Keratinocyte (primary cell): ENCODE data around the gene GAS6.

ENCODE experiments used
- CTCF ChIP-seq, 3 experiments: IDR thresholded peaks in 1 of 3; conservative IDR thresholded peaks in 1 of 3; optimal IDR thresholded peaks in 1 of 3; 2 replicates in 2 of 3; 3 replicates in 1 of 3; pipeline versions ENCODE3 to v1.5.1; 2011; ENCODE audit warnings: low read length in 3 of 3, mild to moderate bottlenecking in 3 of 3, moderate library complexity in 2 of 3, control low read depth in 1 of 3, inconsistent platforms in 1 of 3; ENCODE audit not compliant: insufficient read depth in 2 of 3; ENCODE audit errors: extremely low read depth in 1 of 3
- EZH2 ChIP-seq: IDR thresholded peaks from one replicate; pipeline ENCODE4 v1.6.1; 2012; ENCODE audit warnings: inconsistent platforms, mild to moderate bottlenecking, low read length, moderate library complexity

- no peak for TF ChIP-seq CTCF (optimal IDR thresholded peaks at IDR 0.05 in 1 of 3, IDR thresholded peaks at IDR 0.05 in 1 of 3, conservative IDR thresholded peaks at IDR 0.05 in 1 of 3; ENCODE audit: extremely low read depth in 1 of 3, insufficient read depth in 2 of 3, low read length in 3 of 3)
- no peak for TF ChIP-seq EZH2
Observed at GRCh38 chr13:113860051-113860664, 3.7 kb downstream of the GAS6 start.
